HUDEP-2 (cell line): ENCODE measurements around the gene MPC1.
A peak's percentile ranks its signal among the peaks of the same experiment; 100 is the strongest.
"Not testable (repeated sequence)": the region's sequence is repeated elsewhere in the genome, so short reads cannot be mapped to it uniquely, and the experiment has no call there.

ENCODE experiments used
- DNase-seq, 76 experiments: peaks; one replicate each; lab custom pipeline; 2025; ENCODE audit not compliant: unreplicated experiment in 76 of 76; lab: John Stamatoyannopoulos, UW

The MPC1 gene

DNA sequence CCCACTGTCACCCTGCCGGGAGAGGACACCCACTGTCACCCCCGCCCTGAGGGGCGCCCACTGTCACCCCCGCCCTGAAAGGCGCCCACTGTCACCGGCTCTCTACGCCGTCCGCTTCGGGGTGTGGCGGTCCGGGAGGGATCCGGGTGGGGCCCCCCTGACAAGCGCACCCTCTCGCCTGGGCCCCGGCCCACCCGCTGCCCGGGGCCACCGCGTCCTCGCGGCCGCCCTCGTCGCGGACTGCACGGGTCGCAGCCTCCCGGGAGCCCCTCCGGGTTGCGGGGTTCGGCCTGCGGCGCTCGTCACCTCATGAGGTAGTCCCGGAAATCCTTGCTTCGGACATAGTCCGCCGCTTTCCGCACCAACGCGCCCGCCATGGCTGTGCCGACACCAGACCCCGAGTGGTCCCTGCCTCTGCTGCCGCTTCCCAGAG, 224 bp downstream of the MPC1 start:
- peak in 8 of 76 experiments; percentile 28 to 94 (median 41) for DNase-seq

- peak in 67 of 76 experiments; percentile 10 to 94 (median 61) for DNase-seq
These were observed 824 bp downstream of the MPC1 start for GRCh38 chr6:166381733-166382499.

- peak in 1 of 76 experiments; percentile 69 for DNase-seq
These were observed 1.4 kb downstream of the MPC1 start for GRCh38 chr6:166381381-166381732.

GRCh38 chr6:166379800-166380199, 2.9 kb downstream of the MPC1 start:
- no peak for DNase-seq

DNA sequence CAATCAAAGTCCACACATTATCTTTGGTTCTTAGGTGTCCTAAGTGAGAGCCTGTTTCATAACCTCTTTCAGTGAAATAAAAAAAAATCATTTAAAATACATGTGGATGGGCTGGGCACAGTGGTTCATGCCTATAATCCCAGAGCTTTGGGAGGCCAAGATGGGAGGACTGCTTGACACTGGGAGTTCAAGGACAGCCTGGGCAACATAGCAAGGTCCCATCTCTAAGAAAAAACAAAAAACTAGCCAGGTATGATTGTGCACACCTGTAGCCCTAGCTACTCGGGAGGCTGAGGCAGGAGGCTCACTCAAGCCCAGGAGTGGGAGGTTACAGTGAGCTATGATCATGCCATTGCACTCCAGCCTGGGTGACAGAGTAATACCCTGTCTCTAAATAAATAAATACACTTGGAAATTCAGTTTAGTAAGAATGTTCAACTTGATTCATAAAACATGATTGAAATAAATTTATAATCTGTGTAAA, 3.6 kb downstream of the MPC1 start:
- no peak for DNase-seq

DNA sequence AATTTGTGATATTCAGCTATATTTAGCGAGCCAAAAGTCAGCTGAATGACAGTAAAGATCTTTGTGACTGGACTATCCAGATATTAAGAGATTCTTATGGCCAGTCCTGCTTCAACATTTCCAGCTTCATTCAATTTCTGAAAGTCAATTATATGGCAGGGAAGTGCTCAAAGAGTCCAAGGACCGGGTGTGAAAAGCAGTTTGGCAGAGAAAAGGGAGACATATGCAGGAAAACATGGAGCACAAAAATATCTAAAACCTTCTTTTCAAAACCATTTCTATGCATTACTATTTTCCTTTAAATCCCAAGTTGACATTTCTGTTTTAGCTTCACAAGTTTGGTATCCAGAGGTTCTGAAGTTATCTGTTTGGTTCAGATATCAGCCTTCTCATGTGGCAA, 5.0 kb downstream of the MPC1 start:
- DNase-seq: no peak

- no peak for DNase-seq
These were observed 7.7 kb downstream of the MPC1 start for GRCh38 chr6:166375013-166375412.

DNA sequence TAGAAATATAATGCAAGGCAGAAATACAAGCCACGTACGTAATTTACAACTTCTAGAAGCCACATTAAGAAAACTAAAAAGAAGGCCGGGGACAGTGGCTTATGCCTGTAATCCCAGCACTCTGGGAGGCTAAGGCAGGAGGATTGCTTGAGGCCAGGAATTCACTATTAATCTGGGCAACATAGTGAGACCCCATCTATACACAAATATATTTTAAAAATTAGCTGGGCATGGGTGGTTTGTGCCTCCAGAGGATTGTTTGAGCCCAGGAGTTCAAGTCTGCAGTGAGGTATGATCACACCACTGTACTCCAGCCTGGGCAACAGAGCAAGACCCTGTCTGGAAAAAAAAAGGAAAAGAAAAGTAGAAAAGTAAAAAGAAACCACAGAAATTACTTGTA, 12.3 kb downstream of the MPC1 start:
- DNase-seq: no peak

- DNase-seq: no peak
These were observed 13.0 kb downstream of the MPC1 start for GRCh38 chr6:166369782-166370181.

GRCh38 chr6:166366921-166367320, 15.8 kb downstream of the MPC1 start:
- no peak for DNase-seq

DNA sequence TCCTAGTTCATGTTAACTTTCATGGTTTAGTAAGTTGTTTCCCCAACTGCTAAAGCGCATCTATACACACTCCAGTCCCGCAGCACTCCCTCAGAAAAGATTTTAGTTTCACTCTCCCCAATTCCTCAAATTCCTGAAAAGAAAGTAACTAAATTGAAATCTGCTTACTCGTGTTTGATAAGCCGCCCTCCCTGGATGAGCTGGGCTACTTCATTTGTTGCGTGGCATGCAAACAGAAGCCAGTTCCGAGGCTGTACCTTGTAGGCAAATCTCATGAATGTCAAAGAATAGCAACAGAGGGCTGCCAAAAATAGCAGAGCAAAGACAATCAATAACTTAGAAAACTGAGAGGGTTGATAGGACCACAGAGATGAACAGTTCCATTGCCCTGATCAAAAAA, 16.9 kb downstream of the MPC1 start:
- DNase-seq: no peak

- DNase-seq: no peak
These were observed 17.5 kb downstream of the MPC1 start for GRCh38 chr6:166365221-166365620.

DNA sequence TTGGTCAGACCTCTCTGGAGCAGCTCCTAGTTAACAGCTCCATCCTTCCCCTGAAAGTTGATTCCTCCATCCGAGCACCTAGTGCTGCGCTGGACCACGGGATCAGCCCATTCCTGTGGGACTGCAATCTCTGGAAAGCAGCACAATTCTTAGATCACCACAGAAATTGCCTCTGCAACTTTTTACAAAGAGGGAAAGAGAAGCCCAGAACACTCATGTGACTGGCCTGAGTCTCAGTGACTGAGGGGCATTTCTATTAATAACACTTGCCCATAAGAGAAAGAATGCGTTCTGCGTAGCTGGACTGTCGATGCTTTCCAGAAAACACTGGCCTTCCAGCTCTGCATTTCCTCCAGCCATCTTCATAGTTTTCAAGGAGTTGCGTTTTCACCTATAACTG, 18.3 kb downstream of the MPC1 start:
- no peak for DNase-seq

DNA sequence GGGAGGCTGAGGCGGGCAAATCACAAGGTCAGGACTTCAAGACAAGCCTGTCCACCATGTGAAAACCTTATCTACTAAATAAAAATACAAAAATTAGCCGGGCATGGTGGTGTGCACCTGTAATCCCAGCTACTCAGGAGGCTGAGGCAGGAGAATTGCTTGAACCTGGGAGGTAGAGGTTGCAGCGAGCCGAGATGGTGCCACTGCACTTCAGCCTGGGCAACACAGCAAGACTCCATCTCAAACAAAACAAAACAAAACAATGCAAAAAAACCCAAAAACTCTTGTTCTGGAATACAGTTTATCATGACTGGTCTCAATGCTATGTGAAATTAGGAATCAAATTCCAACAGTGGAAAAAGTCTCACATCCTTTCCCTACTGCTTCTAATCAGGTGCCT, 20.3 kb downstream of the MPC1 start:
- DNase-seq: not testable (repeated sequence)

GRCh38 chr6:166361077-166361429, 21.7 kb downstream of the MPC1 start:
- DNase-seq: no peak

- no peak for DNase-seq
These were observed 22.3 kb downstream of the MPC1 start for GRCh38 chr6:166360243-166361076.

DNA sequence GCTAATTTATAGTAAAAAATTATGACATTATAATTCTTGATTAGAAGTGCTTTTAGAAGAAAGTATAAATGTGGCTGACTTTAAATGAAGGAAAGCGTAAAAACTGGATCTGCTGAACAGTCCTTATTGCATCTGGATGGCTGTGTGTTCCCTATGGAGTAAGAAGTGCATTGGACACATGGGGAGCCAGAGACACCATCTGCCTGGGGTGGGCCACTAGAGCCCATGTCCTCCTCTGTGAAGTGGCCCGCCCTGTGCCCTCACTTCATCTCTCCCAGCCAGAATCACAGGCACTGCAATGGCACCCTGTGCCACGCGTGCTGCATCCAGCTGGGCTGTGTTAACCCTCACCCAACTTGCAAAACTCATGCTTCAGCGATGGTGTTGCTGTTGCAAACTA, 27.2 kb downstream of the MPC1 start:
- no peak for DNase-seq

DNA sequence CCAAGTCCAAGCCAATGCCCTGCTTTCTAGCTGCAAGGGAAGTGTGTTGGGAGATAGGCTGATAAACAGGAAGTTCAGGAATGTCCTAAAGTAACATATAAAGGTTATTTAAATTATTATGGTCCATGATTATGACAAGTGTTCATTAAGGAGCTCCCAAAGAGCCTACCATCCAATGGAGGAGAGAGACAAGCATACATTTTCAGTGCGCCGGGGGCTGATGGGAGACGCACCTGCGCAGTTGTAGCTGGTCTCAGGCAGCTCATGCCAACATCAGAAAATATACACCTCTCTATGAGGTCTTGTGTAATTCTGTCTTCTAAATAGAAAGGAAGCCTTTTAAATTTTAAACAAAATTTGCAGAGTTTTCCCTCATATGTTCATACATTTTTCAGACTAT, 27.8 kb downstream of the MPC1 start:
- no peak for DNase-seq

DNA sequence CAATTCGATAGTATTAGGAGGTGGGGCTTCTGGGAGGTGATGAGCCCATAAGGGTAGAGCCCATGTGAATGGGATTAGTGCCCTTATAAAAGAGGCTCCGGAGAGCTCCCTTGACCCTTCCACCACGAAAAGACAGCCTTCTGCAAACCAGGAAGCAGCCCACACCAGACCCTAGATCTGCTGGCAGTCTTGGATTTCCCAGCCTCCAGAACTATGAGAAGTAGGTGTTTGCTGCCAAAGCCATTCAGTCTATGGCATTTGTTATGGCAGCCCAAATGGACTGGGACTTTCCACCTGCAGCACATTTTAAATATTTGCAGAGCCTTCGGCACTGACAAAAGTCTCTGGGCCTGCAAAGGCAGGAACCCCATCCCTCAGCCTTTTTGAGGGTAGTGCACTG, 28.6 kb downstream of the MPC1 start:
- DNase-seq: no peak

- no peak for DNase-seq
These were observed 29.2 kb downstream of the MPC1 start for GRCh38 chr6:166353507-166353906.

DNA sequence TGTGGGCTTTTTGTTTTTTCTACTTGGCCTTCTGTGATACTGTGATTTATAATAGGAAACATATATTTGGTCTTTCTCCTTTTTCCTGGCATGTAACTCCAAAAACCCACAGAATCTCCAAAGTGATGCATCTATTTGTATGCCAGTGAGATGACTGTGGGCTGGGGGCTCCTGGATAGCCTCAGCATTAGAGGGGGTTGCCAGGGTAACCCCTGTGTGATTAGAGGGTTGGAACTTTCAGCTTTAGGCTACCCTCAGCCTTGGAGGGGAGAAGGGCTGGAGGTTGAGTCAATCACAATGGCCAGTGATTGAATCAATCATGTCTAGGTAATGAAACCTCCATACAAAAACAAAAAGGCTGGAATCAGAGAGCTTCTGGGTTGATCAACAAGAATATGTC, 29.8 kb downstream of the MPC1 start:
- DNase-seq: no peak

DNA sequence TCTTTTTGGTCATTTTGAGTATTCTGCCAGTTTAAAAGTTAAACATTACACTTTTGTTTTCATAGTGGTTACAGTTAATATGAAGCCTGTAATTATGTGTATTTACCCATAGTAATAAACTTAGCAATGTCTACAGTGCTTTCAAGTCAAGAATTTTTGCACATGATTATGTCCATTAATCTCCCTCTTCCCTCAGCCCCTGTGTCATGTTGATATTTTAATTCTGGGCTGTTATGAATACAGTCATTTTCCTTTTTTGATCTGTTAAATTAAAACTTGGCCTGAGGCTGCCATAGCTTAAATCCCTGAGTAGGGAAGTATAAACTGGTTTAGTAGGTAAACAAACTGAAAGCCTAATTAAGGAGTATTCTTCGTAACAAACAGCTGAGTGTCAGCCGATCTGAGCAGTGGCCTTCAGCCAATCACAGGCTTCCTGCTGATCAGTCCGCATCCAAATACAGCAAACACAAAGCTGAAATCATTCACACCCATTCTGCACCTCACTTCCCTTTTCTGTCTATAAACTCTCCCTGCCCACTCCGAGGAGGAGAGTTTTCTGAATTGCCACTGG, 30.9 kb downstream of the MPC1 start:
- DNase-seq: peak in 1 of 76 experiments; percentile 13
